SU-DHL-6 (cell line): ENCODE data around the gene INPP5K.
"Not testable (repeated sequence)": the region's sequence is repeated elsewhere in the genome, so short reads cannot be mapped to it uniquely, and the experiment has no call there.

Source experiments
- H2AFZ ChIP-seq: fragments of 200-600 bp; sonication (generic); 2 replicates; pipeline ENCODE4 v1.6.1; 2014; ENCODE audit warnings: low read depth, mild to moderate bottlenecking, moderate library complexity, mixed read lengths, antibody characterized with exemption, low read length; ENCODE audit not compliant: severe bottlenecking
- H3F3A ChIP-seq: fragments of 200-600 bp; shearing (Covaris generic); 2 replicates; pipeline ENCODE4 v1.6.0; 2016; ENCODE audit warnings: antibody characterized with exemption, mild to moderate bottlenecking; ENCODE audit not compliant: insufficient read depth
- H3K27ac ChIP-seq: fragments of 200-600 bp; sonication (generic); 2 replicates; pipeline ENCODE4 v1.5.1; 2016; ENCODE audit warnings: low read depth, mild to moderate bottlenecking, low read length, moderate library complexity, mixed read lengths
- H3K27me3 ChIP-seq: fragments of 200-600 bp; sonication (generic), shearing (Covaris generic); 2 replicates; pipeline ENCODE4 v1.6.0; 2014; ENCODE audit warnings: mild to moderate bottlenecking, low read length
- H3K36me3 ChIP-seq: fragments of 200-600 bp; sonication (generic); 2 replicates; pipeline ENCODE4 v1.6.1; 2014; ENCODE audit warnings: mild to moderate bottlenecking, low read length, mixed read lengths
- H3K4me2 ChIP-seq: fragments of 300-600, 200-600 bp; shearing (Covaris generic), sonication (generic); 2 replicates; pipeline ENCODE4 v1.6.0; 2014; ENCODE audit warnings: low read length, low read depth, mild to moderate bottlenecking; ENCODE audit not compliant: poor library complexity, severe bottlenecking
- H3K4me3 ChIP-seq: fragments of 200-600 bp; sonication (generic); 2 replicates; pipeline ENCODE4 v1.5.1; 2014; ENCODE audit warnings: antibody characterized with exemption, low read length, mild to moderate bottlenecking, mixed read lengths; ENCODE audit not compliant: insufficient read depth, poor library complexity, severe bottlenecking
- H3K79me2 ChIP-seq: fragments of 200-600 bp; sonication (generic); 2 replicates; pipeline ENCODE4 v1.6.1; 2014; ENCODE audit warnings: mild to moderate bottlenecking, low read length, moderate library complexity; ENCODE audit not compliant: insufficient read depth
- H3K9ac ChIP-seq: fragments of 200-600 bp; sonication (generic); 2 replicates; pipeline ENCODE4 v1.7.0; 2014; ENCODE audit warnings: mild to moderate bottlenecking, low read length
- H3K9me2 ChIP-seq: fragments of 200-600 bp; sonication (generic); replicated peaks from 2 replicates; pipeline ENCODE4 v1.6.1; 2014; ENCODE audit warnings: low read length; ENCODE audit not compliant: insufficient read depth
- H3K9me3 ChIP-seq: fragments of 200-600 bp; sonication (generic); 2 replicates; pipeline ENCODE4 v1.6.1; 2014; ENCODE audit warnings: low read length, mixed read lengths; ENCODE audit not compliant: insufficient read depth
- H4K20me1 ChIP-seq: fragments of 200-600 bp; sonication (generic); 2 replicates; pipeline ENCODE4 v1.6.1; 2014; ENCODE audit warnings: low read depth, mild to moderate bottlenecking, antibody characterized with exemption, low read length, moderate library complexity, mixed read lengths
- EZH2phosphoT487 ChIP-seq: fragments of 200-600 bp; sonication (generic), shearing (Covaris generic); conservative IDR thresholded peaks from 2 replicates; pipeline ENCODE4 v1.6.1; 2018; ENCODE audit warnings: mild to moderate bottlenecking, antibody characterized with exemption, low read length, moderate library complexity, mixed read lengths
- TF ChIP-seq, protein P1 (sequence below): fragments of 200-600 bp; sonication (generic); IDR thresholded peaks from one replicate; pipeline ENCODE4 v1.5.1; 2017; ENCODE audit warnings: antibody characterized with exemption, mild to moderate bottlenecking, low read length, moderate library complexity; ENCODE audit not compliant: insufficient read depth, poor library complexity, severe bottlenecking

The INPP5K gene

DNA sequence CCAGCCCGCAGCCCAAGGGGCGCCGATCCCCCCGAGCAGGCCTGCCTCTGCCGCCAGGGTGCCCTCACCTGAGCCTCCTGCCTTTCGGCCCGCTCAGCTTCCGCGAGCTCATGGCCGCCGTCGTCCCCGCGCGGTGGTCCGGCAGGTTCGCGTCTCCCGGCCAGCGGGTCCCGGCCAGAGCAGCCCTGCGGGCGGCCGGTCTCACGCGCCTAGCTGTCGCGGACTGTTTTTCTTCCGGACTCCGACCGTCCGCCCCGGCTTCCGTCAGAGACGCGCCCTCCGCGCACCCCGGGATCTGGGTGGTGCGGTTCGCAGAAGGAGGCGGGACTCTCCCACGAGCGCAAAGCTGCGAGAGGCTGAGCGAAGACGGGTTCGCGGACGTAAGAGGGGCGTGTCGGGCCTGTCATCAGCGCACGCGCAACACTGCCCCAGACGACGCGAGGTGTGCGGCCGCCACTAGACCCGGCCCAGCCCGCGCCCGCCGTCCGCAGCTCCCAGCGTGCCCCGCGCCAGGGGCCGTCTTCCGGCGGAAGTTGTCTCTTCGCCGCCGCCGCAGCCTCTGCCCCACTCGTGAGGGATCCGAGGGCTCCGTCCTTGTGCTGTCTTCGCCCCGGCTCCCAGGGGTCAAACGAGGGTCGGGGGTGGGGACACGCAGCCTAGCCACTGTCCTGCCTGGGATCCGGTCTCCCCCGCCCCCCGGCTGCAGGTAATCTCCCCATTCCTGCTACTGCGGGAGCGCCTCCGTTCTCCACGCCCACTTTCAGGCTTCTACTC lies at the start of gene INPP5K:
Gene INPP5K, minus strand, starts transcription at position 225 of the 774 bp plus-strand sequence. Its CDS starts 113 bp downstream, at position 112.
- Histone ChIP-seq H3K36me3 (no peaks in the 10 kb centered on the region), H3K79me2 (peaks cover 17% of the 10 kb centered on the region; the same call in 1 of the 2 replicates), H3K4me2 (peak within 1 kb of the TSS; percentile 69), H4K20me1 (no peaks in the 10 kb centered on the region), H3K9me2 (no peaks in the 10 kb centered on the region), H3K9me3 (no peaks in the 10 kb centered on the region), H2AFZ (peak within 1 kb of the TSS; percentile 50), H3K27ac (no peak within 1 kb of the TSS; the same call in 1 of the 2 replicates), H3K9ac (peak within 1 kb of the TSS; percentile 77), H3K27me3 (no peaks in the 10 kb centered on the region), H3K4me3 (peak within 1 kb of the TSS; percentile 72), H3F3A (peaks cover 11% of the 10 kb centered on the region)
- no peak for TF ChIP-seq EZH2phosphoT487
- TF ChIP-seq, protein P1, sequence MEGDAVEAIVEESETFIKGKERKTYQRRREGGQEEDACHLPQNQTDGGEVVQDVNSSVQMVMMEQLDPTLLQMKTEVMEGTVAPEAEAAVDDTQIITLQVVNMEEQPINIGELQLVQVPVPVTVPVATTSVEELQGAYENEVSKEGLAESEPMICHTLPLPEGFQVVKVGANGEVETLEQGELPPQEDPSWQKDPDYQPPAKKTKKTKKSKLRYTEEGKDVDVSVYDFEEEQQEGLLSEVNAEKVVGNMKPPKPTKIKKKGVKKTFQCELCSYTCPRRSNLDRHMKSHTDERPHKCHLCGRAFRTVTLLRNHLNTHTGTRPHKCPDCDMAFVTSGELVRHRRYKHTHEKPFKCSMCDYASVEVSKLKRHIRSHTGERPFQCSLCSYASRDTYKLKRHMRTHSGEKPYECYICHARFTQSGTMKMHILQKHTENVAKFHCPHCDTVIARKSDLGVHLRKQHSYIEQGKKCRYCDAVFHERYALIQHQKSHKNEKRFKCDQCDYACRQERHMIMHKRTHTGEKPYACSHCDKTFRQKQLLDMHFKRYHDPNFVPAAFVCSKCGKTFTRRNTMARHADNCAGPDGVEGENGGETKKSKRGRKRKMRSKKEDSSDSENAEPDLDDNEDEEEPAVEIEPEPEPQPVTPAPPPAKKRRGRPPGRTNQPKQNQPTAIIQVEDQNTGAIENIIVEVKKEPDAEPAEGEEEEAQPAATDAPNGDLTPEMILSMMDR, result no peak

DNA sequence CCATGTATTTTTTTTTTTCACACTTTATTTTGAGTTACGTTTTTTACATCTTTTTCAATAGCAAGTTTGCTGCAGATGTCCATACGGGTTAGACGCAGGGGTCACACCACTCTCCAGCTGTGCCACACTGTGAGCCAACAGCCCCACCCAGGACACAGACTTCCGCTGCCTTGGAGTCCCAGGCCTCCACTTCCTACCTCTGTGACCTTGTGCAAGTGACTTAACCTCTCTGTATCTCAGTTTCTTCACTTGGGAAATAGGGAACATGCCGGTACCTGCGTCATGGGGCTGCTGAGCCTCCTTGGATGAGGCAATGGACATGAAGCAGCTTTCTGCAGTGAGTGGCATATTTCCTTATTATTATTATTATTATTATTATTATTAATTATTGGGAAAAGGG lies 49.5 kb upstream of the INPP5K start:
- no peak for TF ChIP-seq EZH2phosphoT487
- TF ChIP-seq, protein P1, result no peak

DNA sequence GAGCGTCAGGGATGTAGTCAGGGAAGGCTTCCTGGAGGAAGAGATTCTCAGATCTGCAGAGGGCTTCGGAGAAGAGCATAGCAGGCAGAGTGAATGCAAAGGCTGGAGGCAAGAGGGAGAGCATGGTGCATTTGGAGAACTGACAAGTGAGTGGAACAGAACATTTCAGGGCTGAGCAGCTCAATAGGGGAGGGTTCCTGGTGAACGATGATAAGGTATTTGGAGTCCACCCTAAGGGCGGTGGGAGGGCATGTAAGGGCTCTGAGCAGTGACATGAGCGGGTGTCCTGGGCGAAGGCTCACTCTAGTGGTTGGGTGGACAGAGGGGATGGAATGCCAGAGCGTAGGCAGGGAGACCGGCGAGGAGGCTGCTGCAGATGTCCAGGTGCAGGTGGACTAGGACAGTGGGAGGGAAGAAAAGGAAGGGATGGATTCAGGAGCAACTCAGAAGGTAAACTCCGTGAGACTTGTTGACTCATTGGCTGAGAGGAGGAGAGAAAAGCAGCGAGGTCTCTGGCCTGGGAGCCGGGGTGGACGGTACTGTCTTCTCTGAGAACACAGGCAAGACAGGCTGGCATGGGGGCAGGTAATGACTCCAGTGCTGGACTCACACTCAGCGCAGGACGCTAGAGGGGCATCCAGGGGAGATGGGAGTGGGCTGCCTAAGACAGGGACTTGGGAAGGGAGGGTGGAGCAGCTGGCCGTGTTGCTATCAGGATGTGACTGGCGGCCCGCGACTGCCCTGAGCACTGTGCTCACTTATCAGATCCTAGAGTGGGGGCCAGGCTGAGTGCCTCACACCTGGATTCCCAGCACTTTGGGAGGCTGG lies 47.6 kb upstream of the INPP5K start:
- Histone ChIP-seq H3K79me2 (peaks cover 22% of the 10 kb centered on the region; the same call in 1 of the 2 replicates), H3K36me3 (no peaks in the 10 kb centered on the region), H3F3A (peaks cover 15% of the 10 kb centered on the region), H3K4me3 (no peak overlapping the region), H3K27ac (no peak overlapping the region), H3K9ac (no peak overlapping the region), H3K4me2 (no peak overlapping the region), H3K9me2 (no peaks in the 10 kb centered on the region), H4K20me1 (no peaks in the 10 kb centered on the region; the same call in 1 of the 2 replicates), H3K27me3 (no peaks in the 10 kb centered on the region), H3K9me3 (no peaks in the 10 kb centered on the region), H2AFZ (no peak overlapping the region)
- no peak for TF ChIP-seq EZH2phosphoT487
- TF ChIP-seq, protein P1, result no peak

More for the DNA sequence above, 49.5 kb upstream of the INPP5K start:
- no peaks in the 10 kb centered on the region for H3K27me3 ChIP-seq
- peaks cover 10% of the 10 kb centered on the region; the same call in 1 of the 2 replicates for H3K79me2 ChIP-seq
- H3K4me3 ChIP-seq, result no peak overlapping the region
- H2AFZ ChIP-seq, result no peak overlapping the region
- no peaks in the 10 kb centered on the region for H3K9me2 ChIP-seq
- H3K9me3 ChIP-seq, result no peaks in the 10 kb centered on the region
- H3K4me2 ChIP-seq, result no peak overlapping the region
- H3K27ac ChIP-seq, result no peak overlapping the region
- no peaks in the 10 kb centered on the region for H3K36me3 ChIP-seq
- no peaks in the 10 kb centered on the region; the same call in 1 of the 2 replicates for H4K20me1 ChIP-seq
- H3K9ac ChIP-seq, result no peak overlapping the region
- peaks cover 15% of the 10 kb centered on the region for H3F3A ChIP-seq

DNA sequence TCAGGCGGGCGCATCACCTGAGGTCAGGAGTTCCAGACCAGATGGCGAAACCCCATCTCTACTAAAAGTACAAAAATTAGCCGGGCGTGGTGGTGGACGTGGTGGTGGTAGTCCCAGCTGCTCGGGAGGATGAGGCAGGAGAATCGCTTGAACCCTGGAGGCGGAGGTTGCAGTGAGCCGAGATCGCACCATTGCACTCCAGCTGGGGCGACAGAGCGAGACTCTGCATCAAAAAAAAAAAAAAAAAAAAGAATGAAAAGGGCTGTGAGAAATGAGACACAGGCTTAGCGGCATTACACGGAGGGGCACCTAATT lies 47.0 kb upstream of the INPP5K start:
- H2AFZ ChIP-seq, result not testable (repeated sequence)

More for the DNA sequence above, 47.0 kb upstream of the INPP5K start:
- H3K4me2 ChIP-seq, result peak overlapping the region; percentile 64
- H3K27ac ChIP-seq, H3K9ac ChIP-seq, H3K9me3 ChIP-seq, H3K27me3 ChIP-seq, H3K9me2 ChIP-seq, H3K36me3 ChIP-seq, H4K20me1 ChIP-seq, H3K4me3 ChIP-seq: not testable (repeated sequence)
- H3F3A ChIP-seq, result peaks cover 15% of the 10 kb centered on the region
- H3K79me2 ChIP-seq, result peaks cover 22% of the 10 kb centered on the region; the same call in 1 of the 2 replicates
